SKM-1 (cell line): ENCODE data around the gene BBC3.

Experiments
- DNase-seq: peaks from one replicate; lab custom pipeline; 2025; ENCODE audit not compliant: unreplicated experiment; lab: John Stamatoyannopoulos, UW

Gene BBC3

GRCh38 chr19:47197141-47197540, 33.9 kb downstream of the BBC3 start:
- DNase-seq: no peak

DNA sequence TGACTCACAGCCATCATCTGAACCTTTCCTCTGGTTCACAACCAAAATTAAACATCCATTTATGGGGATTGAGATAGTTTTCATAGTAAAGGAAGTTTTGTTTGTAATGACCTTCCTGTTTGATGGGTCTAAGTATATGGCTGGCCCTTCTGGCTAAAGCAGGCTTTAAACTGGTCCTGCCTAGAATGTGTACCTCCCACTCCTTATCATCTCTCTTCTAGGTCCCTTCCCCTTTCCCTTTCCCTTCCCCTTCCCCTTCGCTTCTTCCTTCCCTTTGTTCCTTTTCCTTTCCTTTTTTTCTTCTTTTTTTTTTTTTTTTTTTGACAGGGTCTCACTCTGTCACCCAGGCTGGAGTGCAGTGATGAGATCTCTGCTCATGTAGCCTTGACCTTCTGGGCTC, 35.6 kb downstream of the BBC3 start:
- DNase-seq: no peak

- DNase-seq: no peak
These were observed 40.8 kb downstream of the BBC3 start for GRCh38 chr19:47190167-47190727.

- DNase-seq: no peak
These were observed 42.4 kb downstream of the BBC3 start for GRCh38 chr19:47188507-47189033.

DNA sequence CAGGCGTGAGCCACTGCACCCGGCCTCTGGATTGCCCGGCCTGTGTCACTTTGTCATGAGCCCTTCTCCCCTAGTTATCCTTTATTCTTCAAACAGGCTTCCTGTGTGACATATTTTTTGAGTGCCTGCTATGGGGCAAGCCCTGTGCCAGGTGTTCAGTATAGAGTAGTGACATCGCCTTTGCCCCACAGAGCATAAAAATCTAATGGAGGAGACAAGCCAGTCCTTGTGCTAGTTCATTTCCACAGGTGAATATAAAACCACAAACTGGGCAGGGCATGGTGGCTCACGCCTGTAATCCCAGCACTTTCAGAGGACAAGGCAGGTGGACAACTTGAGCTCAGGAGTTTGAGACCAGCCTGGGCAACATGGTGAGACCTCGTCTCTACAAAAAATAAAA, 43.2 kb downstream of the BBC3 start:
- DNase-seq: no peak

GRCh38 chr19:47187335-47187655, 43.7 kb downstream of the BBC3 start:
- DNase-seq: no peak

- DNase-seq: no peak
These were observed 44.3 kb downstream of the BBC3 start for GRCh38 chr19:47186446-47187334.

- no peak for DNase-seq
These were observed 47.4 kb downstream of the BBC3 start for GRCh38 chr19:47183601-47184000.

DNA sequence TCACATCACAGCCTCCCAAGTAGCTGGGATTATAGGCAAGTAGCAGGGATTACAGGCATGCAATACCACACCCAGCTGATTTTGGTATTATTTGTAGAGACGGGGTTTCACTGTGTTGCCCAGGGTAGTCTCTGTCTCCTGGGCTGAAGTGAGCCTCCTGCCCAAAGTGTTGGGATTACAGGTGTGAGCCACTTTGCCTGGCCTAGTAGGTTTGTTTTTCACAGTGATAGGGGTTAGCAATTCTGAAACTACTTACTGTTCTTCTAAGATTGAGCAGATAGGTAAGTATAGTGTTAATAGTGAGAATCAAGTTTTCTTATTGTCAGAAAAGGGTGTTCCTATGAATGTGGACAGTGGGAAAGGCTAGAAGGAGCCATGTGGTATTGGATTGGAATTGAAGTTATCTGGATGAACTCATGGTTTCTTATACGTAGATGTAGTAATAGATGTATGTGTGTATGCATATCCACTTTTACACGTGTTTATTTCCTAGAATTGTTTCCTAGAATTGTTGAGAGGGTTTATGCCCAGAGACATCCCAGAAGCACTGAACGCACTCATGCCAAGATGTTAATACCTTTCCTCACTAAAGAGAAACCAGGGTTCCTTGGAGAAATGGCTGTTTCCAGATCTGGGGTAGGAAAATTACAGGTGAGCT, 51.2 kb downstream of the BBC3 start:
- DNase-seq: no peak

GRCh38 chr19:47176627-47177090, 54.3 kb downstream of the BBC3 start:
- no peak for DNase-seq

GRCh38 chr19:47176071-47176626, 54.9 kb downstream of the BBC3 start:
- no peak for DNase-seq

- no peak for DNase-seq
These were observed 58.1 kb downstream of the BBC3 start for GRCh38 chr19:47172666-47173455.
